Vagina (tissue), 2 donors: ENCODE results near the gene DSTYK.

ENCODE experiments used
- POLR2A ChIP-seq, 2 donors: fragments of 450-650 bp; IDR thresholded peaks; one replicate each; pipeline ENCODE4 v1.6.1; 2017; ENCODE audit warnings: antibody characterized with exemption in 2 of 2, mild to moderate bottlenecking in 2 of 2, moderate library complexity in 2 of 2
- TF ChIP-seq, protein P1 (sequence below), 3 experiments: fragments of 450-650 bp in 2 of 3; fragments of 200-600 bp in 1 of 3; sonication (generic) in 1 of 3; IDR thresholded peaks; one replicate each; pipeline ENCODE4 v1.5.1; 2017 to 2019; ENCODE audit warnings: antibody characterized with exemption in 3 of 3, mild to moderate bottlenecking in 2 of 3, moderate library complexity in 2 of 3

DNA sequence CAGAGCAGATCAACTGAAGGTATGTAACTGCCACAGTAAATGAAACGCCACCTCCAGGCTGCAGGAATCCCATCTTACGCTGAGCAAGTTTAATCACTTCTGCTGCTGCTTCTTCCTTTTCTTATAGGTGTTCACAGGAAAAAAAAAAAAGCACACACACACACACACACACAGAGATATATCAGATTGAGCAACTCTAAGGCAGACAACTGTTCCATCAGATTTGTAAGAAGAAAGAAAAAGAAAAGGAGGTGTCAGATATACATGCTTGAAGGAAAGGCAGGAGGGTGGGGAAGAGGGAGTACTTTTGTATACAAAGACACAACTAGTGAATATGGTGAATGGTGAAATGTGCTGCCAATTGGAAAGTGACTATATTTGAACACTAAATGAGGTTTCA lies 28.6 kb downstream of the DSTYK start:
- TF ChIP-seq, protein P1, sequence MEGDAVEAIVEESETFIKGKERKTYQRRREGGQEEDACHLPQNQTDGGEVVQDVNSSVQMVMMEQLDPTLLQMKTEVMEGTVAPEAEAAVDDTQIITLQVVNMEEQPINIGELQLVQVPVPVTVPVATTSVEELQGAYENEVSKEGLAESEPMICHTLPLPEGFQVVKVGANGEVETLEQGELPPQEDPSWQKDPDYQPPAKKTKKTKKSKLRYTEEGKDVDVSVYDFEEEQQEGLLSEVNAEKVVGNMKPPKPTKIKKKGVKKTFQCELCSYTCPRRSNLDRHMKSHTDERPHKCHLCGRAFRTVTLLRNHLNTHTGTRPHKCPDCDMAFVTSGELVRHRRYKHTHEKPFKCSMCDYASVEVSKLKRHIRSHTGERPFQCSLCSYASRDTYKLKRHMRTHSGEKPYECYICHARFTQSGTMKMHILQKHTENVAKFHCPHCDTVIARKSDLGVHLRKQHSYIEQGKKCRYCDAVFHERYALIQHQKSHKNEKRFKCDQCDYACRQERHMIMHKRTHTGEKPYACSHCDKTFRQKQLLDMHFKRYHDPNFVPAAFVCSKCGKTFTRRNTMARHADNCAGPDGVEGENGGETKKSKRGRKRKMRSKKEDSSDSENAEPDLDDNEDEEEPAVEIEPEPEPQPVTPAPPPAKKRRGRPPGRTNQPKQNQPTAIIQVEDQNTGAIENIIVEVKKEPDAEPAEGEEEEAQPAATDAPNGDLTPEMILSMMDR (IDR thresholded peaks at IDR 0.05): no peak
- TF ChIP-seq POLR2A (IDR thresholded peaks at IDR 0.05): no peak
